ENCODE data around the gene KRT7. TPM values are rescaled to one million over a fixed set of nuclear protein-coding genes. Genes with fewer than 3 reads are reported as not detected.

The KRT7 gene
- polyA plus RNA-seq, 12 donors: 0.69 to 3.3 (median 0.81) TPM; not detected in 3

GRCh38 chr12:52198454-52199215 lies 34.4 kb upstream of the KRT7 start:
- no peak for DNase-seq

GRCh38 chr12:52199294-52199919 lies 33.6 kb upstream of the KRT7 start:
- DNase-seq: no peak

- no peak for DNase-seq
Observed at GRCh38 chr12:52200086-52200780, 32.8 kb upstream of the KRT7 start.

- DNase-seq: no peak
Observed at GRCh38 chr12:52200781-52201450, 32.1 kb upstream of the KRT7 start.

- no peak for DNase-seq
Observed at GRCh38 chr12:52201451-52201839, 31.6 kb upstream of the KRT7 start.

- DNase-seq: no peak
Observed at GRCh38 chr12:52202361-52203078, 30.5 kb upstream of the KRT7 start.

GRCh38 chr12:52203079-52203921 lies 29.7 kb upstream of the KRT7 start:
- no peak for DNase-seq

- DNase-seq: no peak
Observed at GRCh38 chr12:52204095-52204930, 28.7 kb upstream of the KRT7 start.

- DNase-seq: no peak
Observed at GRCh38 chr12:52204931-52205505, 28.0 kb upstream of the KRT7 start.

GRCh38 chr12:52205612-52206303 lies 27.3 kb upstream of the KRT7 start:
- DNase-seq: no peak

- no peak for DNase-seq
Observed at GRCh38 chr12:52206304-52207040, 26.6 kb upstream of the KRT7 start.

- no peak for DNase-seq
Observed at GRCh38 chr12:52207106-52207505, 25.9 kb upstream of the KRT7 start.

GRCh38 chr12:52207895-52208294 lies 25.1 kb upstream of the KRT7 start:
- DNase-seq: peak; percentile 65

GRCh38 chr12:52208424-52209165 lies 24.4 kb upstream of the KRT7 start:
- DNase-seq: no peak

- no peak for DNase-seq
Observed at GRCh38 chr12:52209321-52209720, 23.7 kb upstream of the KRT7 start.

- no peak for DNase-seq
Observed at GRCh38 chr12:52210186-52210924, 22.7 kb upstream of the KRT7 start.
